ENCODE results near the gene AKIP1. TPM values are rescaled to one million over a fixed set of nuclear protein-coding genes. Genes with fewer than 3 reads are reported as not detected.

The AKIP1 gene
- total and polyA plus RNA-seq, 2 of the 8 experiments (the other 6 are each of a cell fraction or from before 2014, with no cell fraction given) = 17.8 to 29.6 TPM

- no peak overlapping the region for H4K91ac ChIP-seq (replicated peaks; ENCODE audit: insufficient read length, low read length)
- CTCF ChIA-PET (ENCODE audit: partially characterized antibody) = interaction anchor here (0.8 to 1.4 kb wide), 4 partner anchors 17 to 230 kb away, joined by 3 to 7 read pairs (median 3); no protein-coding TSS in a partner anchor
- H4K20me1 ChIP-seq (replicated peaks in 1 of 2; ENCODE audit: control insufficient read depth in 1 of 2, insufficient read depth in 2 of 2, low read length in 2 of 2) = no peaks in the 10 kb centered on the region
- TF ChIP-seq PHF8 (conservative IDR thresholded peaks at IDR 0.05; ENCODE audit: low read depth, low read length) = no peak
Observed at GRCh38 chr11:8908099-8908498, 2.9 kb upstream of the AKIP1 start.

More at GRCh38 chr11:8908099-8908498, 2.9 kb upstream of the AKIP1 start:
- Histone ChIP-seq H3K9ac (replicated peaks in 1 of 4; ENCODE audit: extremely low read depth in 1 of 4, low read depth in 3 of 4, low read length in 3 of 4) (no peak overlapping the region), H4K5ac (ENCODE audit: insufficient read length, low read depth, low read length) (no peak overlapping the region), H3K9me3 (ENCODE audit: insufficient read depth in 2 of 2, low read depth in 1 of 2, low read length in 1 of 2) (no peaks in the 10 kb centered on the region), H3K23me2 (ENCODE audit: low read depth, low read length) (peaks cover 10% of the 10 kb centered on the region; the same call in 1 of the 2 replicates), H3K14ac (ENCODE audit: insufficient read length) (no peak overlapping the region), H2BK20ac (ENCODE audit: low read length) (no peak overlapping the region), H3K27me3 (replicated peaks in 1 of 4; ENCODE audit: control insufficient read depth in 3 of 4, extremely low read depth in 1 of 4, insufficient read depth in 3 of 4, low read length in 3 of 4) (peaks cover 0 to 12% (median 5%) of the 10 kb centered on the region in 4 experiments; a peak in 3 of 7 replicates), H3K79me2 (ENCODE audit: control insufficient read depth in 1 of 2, insufficient read depth in 2 of 2, low read length in 2 of 2) (peaks cover 0 to 5% of the 10 kb centered on the region in 2 experiments; a peak in 1 of 4 replicates), H2AK5ac (ENCODE audit: low read depth, low read length) (no peak overlapping the region), H3K23ac (ENCODE audit: insufficient read length) (no peak overlapping the region), H2AFZ (ENCODE audit: low read length) (no peak overlapping the region), H3K27ac (ENCODE audit: low read depth, low read length) (no peak overlapping the region), H4K8ac (ENCODE audit: extremely low read depth, insufficient read depth, low read length) (no peak overlapping the region), H3K79me1 (ENCODE audit: low read depth, low read length) (no peaks in the 10 kb centered on the region), H3K36me3 (ENCODE audit: control insufficient read depth in 2 of 4, insufficient read depth in 4 of 4, low read length in 3 of 4) (no peaks in the 10 kb centered on the region), H2BK120ac (replicated peaks; ENCODE audit: low read depth, low read length) (no peak overlapping the region), H3K4ac (replicated peaks; ENCODE audit: insufficient read length, low read depth, low read length) (no peak overlapping the region), H2BK12ac (ENCODE audit: low read depth, low read length) (no peak overlapping the region), H3K4me3 (ENCODE audit: extremely low read depth in 1 of 4, insufficient read depth in 2 of 4, low read depth in 3 of 4, low read length in 4 of 4) (no peak overlapping the region), H3K18ac (ENCODE audit: extremely low read depth, low read length) (no peak overlapping the region), H2BK15ac (ENCODE audit: low read length) (no peak overlapping the region), H3K4me2 (ENCODE audit: insufficient read depth in 1 of 2, low read depth in 2 of 2, low read length in 2 of 2) (no peak overlapping the region), H3K56ac (replicated peaks; ENCODE audit: insufficient read length, low read depth, low read length) (no peak overlapping the region), H3K4me1 (replicated peaks in 1 of 4; ENCODE audit: control insufficient read depth in 3 of 4, insufficient read depth in 4 of 4, low read length in 3 of 4) (peaks cover 0 to 8% (median 0%) of the 10 kb centered on the region in 4 experiments; a peak in 4 of 7 replicates), H2BK5ac (ENCODE audit: low read depth, low read length) (no peak overlapping the region)
- FAIRE-seq (no peak), DNase-seq (ENCODE audit: low read depth in 1 of 2, low spot score in 2 of 2) (no peak)
- POLR2A ChIA-PET (ENCODE audit: partially characterized antibody) = no interaction called here

All from H1 (cell line).